H1 (cell line): Measurements from ENCODE around the gene IREB2. TPM values are rescaled to one million over a fixed set of nuclear protein-coding genes. Genes with fewer than 3 reads are reported as not detected.

Source experiments
- CTCF ChIA-PET: fragments of 300-600 bp; sonication (Branson Sonifier 250); formaldehyde crosslinking; loops from one replicate; lab custom pipeline; 2021; ENCODE audit not compliant: partially characterized antibody; lab: Charles Lee
- POLR2A ChIA-PET: fragments of 300-600 bp; sonication (Branson Sonifier 250); formaldehyde crosslinking; loops from one replicate; lab custom pipeline; 2021; ENCODE audit warnings: inconsistent platforms; ENCODE audit not compliant: partially characterized antibody; lab: Charles Lee
- DNase-seq, 2 experiments: peaks; one replicate each; pipeline versions ENCODE4 v3.0.0 to v3.0.0-alpha.2; 2010 to 2022; ENCODE audit warnings: low spot score in 2 of 2, low read depth in 1 of 2, mixed read lengths in 1 of 2
- FAIRE-seq: peaks from 2 replicates; lab custom pipeline; 2011; peaks lifted over from hg19 to GRCh38; lab: Jason Lieb, UNC
- H2AFZ ChIP-seq: 2 replicates; pipeline ENCODE4 v1.8.1; 2012; ENCODE audit warnings: low read length, inconsistent platforms
- H2AK5ac ChIP-seq: 2 replicates; pipeline ENCODE4 v1.6.1; 2013; ENCODE audit warnings: low read depth, low read length
- H2BK120ac ChIP-seq: replicated peaks from 2 replicates; pipeline ENCODE3; 2013; ENCODE audit warnings: low read depth, low read length, inconsistent platforms
- H2BK12ac ChIP-seq: 2 replicates; pipeline ENCODE4 v1.6.1; 2013; ENCODE audit warnings: low read depth, low read length
- H2BK15ac ChIP-seq: 2 replicates; pipeline ENCODE4 v1.6.1; 2013; ENCODE audit warnings: low read length
- H2BK20ac ChIP-seq: 2 replicates; pipeline ENCODE4 v1.6.1; 2013; ENCODE audit warnings: low read length
- H2BK5ac ChIP-seq: 2 replicates; pipeline ENCODE4 v1.6.1; 2013; ENCODE audit warnings: low read depth, low read length
- H3K14ac ChIP-seq: 2 replicates; pipeline ENCODE4 v1.6.1; 2013; ENCODE audit warnings: inconsistent platforms; ENCODE audit not compliant: insufficient read length
- H3K18ac ChIP-seq: 2 replicates; pipeline ENCODE4 v1.6.1; 2013; ENCODE audit warnings: low read length; ENCODE audit errors: extremely low read depth
- H3K23ac ChIP-seq: 2 replicates; pipeline ENCODE4 v1.6.1; 2013; ENCODE audit warnings: inconsistent platforms; ENCODE audit not compliant: insufficient read length
- H3K23me2 ChIP-seq: 2 replicates; pipeline ENCODE4 v1.6.1; 2013; ENCODE audit warnings: low read depth, low read length
- H3K27ac ChIP-seq: 2 replicates; pipeline ENCODE4 v1.6.1; 2011; ENCODE audit warnings: low read depth, low read length, inconsistent platforms
- H3K27me3 ChIP-seq, 4 experiments: replicated peaks in 1 of 4; 1 replicate in 1 of 4; 2 replicates in 3 of 4; pipeline versions ENCODE4 v1.6.1 to v1.8.1; 2011 to 2013; ENCODE audit warnings: low read length in 3 of 4, mild to moderate bottlenecking in 3 of 4, inconsistent platforms in 2 of 4, mixed read lengths in 2 of 4, moderate library complexity in 1 of 4; ENCODE audit not compliant: control insufficient read depth in 3 of 4, insufficient read depth in 3 of 4; ENCODE audit errors: extremely low read depth in 1 of 4
- H3K36me3 ChIP-seq, 4 experiments: 2 replicates each; pipeline versions ENCODE4 v1.6.1 to v1.8.1; 2011 to 2013; ENCODE audit warnings: mild to moderate bottlenecking in 4 of 4, low read length in 3 of 4, moderate library complexity in 2 of 4, control low read depth in 1 of 4, inconsistent platforms in 1 of 4; ENCODE audit not compliant: insufficient read depth in 4 of 4, control insufficient read depth in 2 of 4
- H3K4ac ChIP-seq: replicated peaks from 2 replicates; pipeline ENCODE3; 2013; ENCODE audit warnings: low read length, low read depth, mixed read lengths, inconsistent platforms; ENCODE audit not compliant: insufficient read length
- H3K4me1 ChIP-seq, 4 experiments: replicated peaks in 1 of 4; 1 replicate in 1 of 4; 2 replicates in 3 of 4; pipeline versions ENCODE4 v1.6.1 to v1.8.1; 2011 to 2013; ENCODE audit warnings: low read length in 3 of 4, inconsistent platforms in 2 of 4, mixed read lengths in 1 of 4; ENCODE audit not compliant: insufficient read depth in 4 of 4, control insufficient read depth in 3 of 4
- H3K4me2 ChIP-seq, 2 experiments: 2 replicates each; pipeline versions ENCODE4 v1.6.1 to v1.8.1; 2011 to 2013; ENCODE audit warnings: low read depth in 2 of 2, low read length in 2 of 2, control low read depth in 1 of 2, inconsistent platforms in 1 of 2, mild to moderate bottlenecking in 1 of 2; ENCODE audit not compliant: insufficient read depth in 1 of 2
- H3K4me3 ChIP-seq, 4 experiments: fragments of 200-600, 300-600 bp in 1 of 4; sonication (generic), shearing (Covaris generic), sonication (Bioruptor Twin) in 1 of 4; 2 replicates each; pipeline versions ENCODE4 v1.5.1 to v1.8.1; 2011 to 2016; ENCODE audit warnings: low read length in 4 of 4, low read depth in 3 of 4, control low read depth in 2 of 4, inconsistent platforms in 2 of 4, mild to moderate bottlenecking in 2 of 4, mixed read lengths in 1 of 4, moderate library complexity in 1 of 4; ENCODE audit not compliant: insufficient read depth in 2 of 4; ENCODE audit errors: extremely low read depth in 1 of 4
- H3K56ac ChIP-seq: replicated peaks from 2 replicates; pipeline ENCODE3; 2013; ENCODE audit warnings: low read depth, mild to moderate bottlenecking, mixed read lengths, low read length, inconsistent platforms; ENCODE audit not compliant: insufficient read length
- H3K79me1 ChIP-seq: 2 replicates; pipeline ENCODE4 v1.6.1; 2013; ENCODE audit warnings: low read depth, low read length, control low read depth
- H3K79me2 ChIP-seq, 2 experiments: 2 replicates each; pipeline versions ENCODE4 v1.6.1 to v1.8.1; 2012 to 2013; ENCODE audit warnings: low read length in 2 of 2, mild to moderate bottlenecking in 2 of 2, inconsistent platforms in 1 of 2; ENCODE audit not compliant: insufficient read depth in 2 of 2, control insufficient read depth in 1 of 2
- H3K9ac ChIP-seq, 4 experiments: replicated peaks in 1 of 4; 1 replicate in 1 of 4; 2 replicates in 3 of 4; pipeline versions ENCODE4 v1.6.1 to v1.8.1; 2011 to 2013; ENCODE audit warnings: low read depth in 3 of 4, low read length in 3 of 4, control low read depth in 2 of 4, mild to moderate bottlenecking in 2 of 4, moderate library complexity in 2 of 4, inconsistent platforms in 1 of 4; ENCODE audit errors: extremely low read depth in 1 of 4
- H3K9me3 ChIP-seq, 2 experiments: 2 replicates each; pipeline versions ENCODE4 v1.6.1 to v1.8.1; 2012 to 2013; ENCODE audit warnings: mild to moderate bottlenecking in 2 of 2, moderate library complexity in 2 of 2, control low read depth in 1 of 2, inconsistent platforms in 1 of 2, low read depth in 1 of 2, low read length in 1 of 2, mixed read lengths in 1 of 2; ENCODE audit not compliant: insufficient read depth in 2 of 2
- H4K20me1 ChIP-seq, 2 experiments: replicated peaks in 1 of 2; 2 replicates each; pipeline versions ENCODE3 to v1.8.1; 2011 to 2013; ENCODE audit warnings: inconsistent platforms in 2 of 2, low read length in 2 of 2, mild to moderate bottlenecking in 1 of 2; ENCODE audit not compliant: insufficient read depth in 2 of 2, control insufficient read depth in 1 of 2
- H4K5ac ChIP-seq: 2 replicates; pipeline ENCODE4 v1.6.1; 2013; ENCODE audit warnings: low read length, low read depth, mixed read lengths, inconsistent platforms; ENCODE audit not compliant: insufficient read length
- H4K8ac ChIP-seq: 2 replicates; pipeline ENCODE4 v1.8.0; 2013; ENCODE audit warnings: mild to moderate bottlenecking, moderate library complexity, low read length, inconsistent platforms; ENCODE audit not compliant: insufficient read depth; ENCODE audit errors: extremely low read depth
- H4K91ac ChIP-seq: replicated peaks from 2 replicates; pipeline ENCODE3; 2013; ENCODE audit warnings: low read length, mixed read lengths, inconsistent platforms; ENCODE audit not compliant: insufficient read length
- RXRA ChIP-seq: IDR thresholded peaks from 2 replicates; pipeline ENCODE4 v1.6.1; 2011; ENCODE audit warnings: low read depth, mild to moderate bottlenecking, low read length, moderate library complexity; ENCODE audit not compliant: insufficient read depth
- TAF1 ChIP-seq: IDR thresholded peaks from 2 replicates; pipeline ENCODE4 v1.6.1; 2011; ENCODE audit warnings: mild to moderate bottlenecking, low read depth, low read length
- WGBS, 2 experiments: shearing (Covaris generic) in 1 of 2; methylation state at CpG; one replicate each; pipeline versions ENCODE4 v1.1.6 to v1.1.7; 2013 to 2015; ENCODE audit warnings: low lambda C conversion rate in 2 of 2, mixed read lengths in 2 of 2, inconsistent platforms in 1 of 2, low coverage in 1 of 2, missing lambda C conversion rate in 1 of 2; ENCODE audit not compliant: insufficient replicate concordance in 2 of 2, insufficient coverage in 1 of 2, insufficient read length in 1 of 2; ENCODE audit errors: extremely low coverage in 1 of 2, missing lambda C conversion rate in 1 of 2; 5-methylcytosine and 5-hydroxymethylcytosine counted together
- polyA plus RNA-seq, 7 experiments: library from polyadenylated mRNA; depleted of rRNA in 3 of 7; stranded (reverse) in 5 of 7; unstranded in 2 of 7; fragments of >200 nt in 5 of 7; fragments of 200-250 nt in 2 of 7; gene quantifications; 1 replicate in 5 of 7; 2 replicates in 1 of 7; 4 replicates in 1 of 7; pipeline versions ENCODE4 v1.2.1 to v1.2.3, GENCODE V29; 2011 to 2013; ENCODE audit warnings: missing spikeins in 2 of 7, mixed read lengths in 2 of 7
- total RNA-seq: library from RNA; stranded (reverse); fragmentation: NEBNext Ultra II Directional; extraction: Animal tissue kit (Norgen Biotek cat#: 25700); gene quantifications from 2 replicates; pipeline ENCODE4 v1.2.1, GENCODE V29; 2021

The IREB2 gene
- total and polyA plus RNA-seq, 2 of the 8 experiments (the other 6 are each of a cell fraction or from before 2014, with no cell fraction given) = 21.0 to 103 TPM

- H2BK20ac ChIP-seq = no peak overlapping the region
- no peak overlapping the region for H2BK120ac ChIP-seq
- H3K23ac ChIP-seq = no peak overlapping the region
- H2BK15ac ChIP-seq = no peak overlapping the region
- H2BK5ac ChIP-seq = no peak overlapping the region
- H3K36me3 ChIP-seq = peaks cover 0 to 3% (median 1%) of the 10 kb centered on the region in 4 experiments; a peak in 2 of 8 replicates
- H3K4me3 ChIP-seq = no peak overlapping the region
- no peak overlapping the region for H3K9ac ChIP-seq
- no peaks in the 10 kb centered on the region; a peak in 1 of 7 replicates for H3K4me1 ChIP-seq
- 89% methylated on average over 3 of the region's 3 CpGs; no CpG with 5 or more reads in 1 of the 2 experiments for WGBS, 2 experiments
- no peaks in the 10 kb centered on the region for H3K27me3 ChIP-seq
- no peak overlapping the region for H3K4ac ChIP-seq
- H3K79me2 ChIP-seq = peaks cover 23 to 99% of the 10 kb centered on the region in 2 experiments
- no peak overlapping the region for H3K27ac ChIP-seq
- FAIRE-seq (no peak), DNase-seq (no peak)
- no peak overlapping the region for H4K91ac ChIP-seq
- H3K56ac ChIP-seq = no peak overlapping the region
- POLR2A ChIA-PET = interaction anchor here (0.8 to 6.8 kb wide), 4 partner anchors 9 to 96 kb away, joined by 3 to 51 read pairs (median 4); partner anchors contain the start of gene IREB2
- H3K18ac ChIP-seq = no peak overlapping the region
- H4K20me1 ChIP-seq = peaks cover 9 to 12% of the 10 kb centered on the region in 2 experiments
- H2AFZ ChIP-seq = no peak overlapping the region
- TF ChIP-seq TAF1 (no peak), RXRA (no peak)
- TF ChIP-seq, all 59 proteins: peak for 0
- CTCF ChIA-PET = interaction anchor here (1.4 to 1.8 kb wide), 2 partner anchors 30 to 55 kb away, joined by 4 to 5 read pairs; no protein-coding TSS in a partner anchor
- H3K14ac ChIP-seq = no peak overlapping the region
- no peaks in the 10 kb centered on the region for H3K23me2 ChIP-seq
- H2AK5ac ChIP-seq = no peak overlapping the region
- no peaks in the 10 kb centered on the region for H3K9me3 ChIP-seq
- no peak overlapping the region for H4K5ac ChIP-seq
- H3K4me2 ChIP-seq = no peak overlapping the region
- no peak overlapping the region for H2BK12ac ChIP-seq
- no peak overlapping the region for H4K8ac ChIP-seq
- peaks cover 13% of the 10 kb centered on the region for H3K79me1 ChIP-seq
These were observed 14.5 kb downstream of the IREB2 start for GRCh38 chr15:78452485-78452884.
